ENCODE results near the gene MRPL10.

The MRPL10 gene

GRCh38 chr17:47871048-47871447, 39.7 kb upstream of the MRPL10 start:
- Histone ChIP-seq H3K4me1 (ENCODE audit: control insufficient read depth, low read depth, low read length) (peaks cover 42% of the 10 kb centered on the region), H3K4me3 (ENCODE audit: low read length) (no peak overlapping the region), H3K9ac (ENCODE audit: low read length) (no peak overlapping the region), H3K27me3 (ENCODE audit: control insufficient read depth, insufficient read depth, low read length) (peaks cover 29% of the 10 kb centered on the region), H3K9me3 (ENCODE audit: control insufficient read depth, low read depth, low read length) (no peaks in the 10 kb centered on the region), H3K27ac (ENCODE audit: low read length) (no peak overlapping the region), H3K36me3 (ENCODE audit: control insufficient read depth, low read depth, low read length) (no peaks in the 10 kb centered on the region)

GRCh38 chr17:47870056-47870455, 38.7 kb upstream of the MRPL10 start:
- Histone ChIP-seq H3K9me3 (ENCODE audit: control insufficient read depth, low read depth, low read length) (no peaks in the 10 kb centered on the region), H3K27ac (ENCODE audit: low read length) (no peak overlapping the region), H3K4me1 (ENCODE audit: control insufficient read depth, low read depth, low read length) (peaks cover 37% of the 10 kb centered on the region), H3K4me3 (ENCODE audit: low read length) (no peak overlapping the region), H3K9ac (ENCODE audit: low read length) (no peak overlapping the region), H3K36me3 (ENCODE audit: control insufficient read depth, low read depth, low read length) (no peaks in the 10 kb centered on the region), H3K27me3 (ENCODE audit: control insufficient read depth, insufficient read depth, low read length) (peaks cover 29% of the 10 kb centered on the region)

GRCh38 chr17:47869114-47869513, 37.8 kb upstream of the MRPL10 start:
- Histone ChIP-seq H3K27ac (ENCODE audit: low read length) (no peak overlapping the region), H3K36me3 (ENCODE audit: control insufficient read depth, low read depth, low read length) (no peaks in the 10 kb centered on the region), H3K9me3 (ENCODE audit: control insufficient read depth, low read depth, low read length) (no peaks in the 10 kb centered on the region), H3K27me3 (ENCODE audit: control insufficient read depth, insufficient read depth, low read length) (peaks cover 29% of the 10 kb centered on the region), H3K4me1 (ENCODE audit: control insufficient read depth, low read depth, low read length) (peaks cover 33% of the 10 kb centered on the region), H3K9ac (ENCODE audit: low read length) (no peak overlapping the region), H3K4me3 (ENCODE audit: low read length) (no peak overlapping the region)

- Histone ChIP-seq H3K4me1 (ENCODE audit: control insufficient read depth, low read depth, low read length) (peaks cover 28% of the 10 kb centered on the region), H3K27me3 (ENCODE audit: control insufficient read depth, insufficient read depth, low read length) (peaks cover 29% of the 10 kb centered on the region), H3K9ac (ENCODE audit: low read length) (no peak overlapping the region), H3K27ac (ENCODE audit: low read length) (no peak overlapping the region), H3K9me3 (ENCODE audit: control insufficient read depth, low read depth, low read length) (no peaks in the 10 kb centered on the region), H3K4me3 (ENCODE audit: low read length) (no peak overlapping the region), H3K36me3 (ENCODE audit: control insufficient read depth, low read depth, low read length) (no peaks in the 10 kb centered on the region)
Observed at GRCh38 chr17:47867813-47868533, 36.6 kb upstream of the MRPL10 start.

GRCh38 chr17:47866941-47867340, 35.6 kb upstream of the MRPL10 start:
- Histone ChIP-seq H3K9me3 (ENCODE audit: control insufficient read depth, low read depth, low read length) (no peaks in the 10 kb centered on the region), H3K9ac (ENCODE audit: low read length) (no peak overlapping the region), H3K4me3 (ENCODE audit: low read length) (no peak overlapping the region), H3K27ac (ENCODE audit: low read length) (no peak overlapping the region), H3K4me1 (ENCODE audit: control insufficient read depth, low read depth, low read length) (peaks cover 20% of the 10 kb centered on the region), H3K27me3 (ENCODE audit: control insufficient read depth, insufficient read depth, low read length) (peaks cover 26% of the 10 kb centered on the region), H3K36me3 (ENCODE audit: control insufficient read depth, low read depth, low read length) (no peaks in the 10 kb centered on the region)

- Histone ChIP-seq H3K9me3 (ENCODE audit: control insufficient read depth, low read depth, low read length) (no peaks in the 10 kb centered on the region), H3K36me3 (ENCODE audit: control insufficient read depth, low read depth, low read length) (no peaks in the 10 kb centered on the region), H3K4me3 (ENCODE audit: low read length) (no peak overlapping the region), H3K4me1 (ENCODE audit: control insufficient read depth, low read depth, low read length) (peaks cover 9% of the 10 kb centered on the region), H3K27me3 (ENCODE audit: control insufficient read depth, insufficient read depth, low read length) (peaks cover 5% of the 10 kb centered on the region), H3K27ac (ENCODE audit: low read length) (no peak overlapping the region), H3K9ac (ENCODE audit: low read length) (no peak overlapping the region)
Observed at GRCh38 chr17:47864791-47865216, 33.5 kb upstream of the MRPL10 start.

- Histone ChIP-seq H3K27me3 (ENCODE audit: control insufficient read depth, insufficient read depth, low read length) (no peaks in the 10 kb centered on the region), H3K9me3 (ENCODE audit: control insufficient read depth, low read depth, low read length) (no peaks in the 10 kb centered on the region), H3K4me3 (ENCODE audit: low read length) (no peak overlapping the region), H3K36me3 (ENCODE audit: control insufficient read depth, low read depth, low read length) (no peaks in the 10 kb centered on the region), H3K9ac (ENCODE audit: low read length) (no peak overlapping the region), H3K4me1 (ENCODE audit: control insufficient read depth, low read depth, low read length) (no peaks in the 10 kb centered on the region), H3K27ac (ENCODE audit: low read length) (no peak overlapping the region)
Observed at GRCh38 chr17:47862621-47863440, 31.5 kb upstream of the MRPL10 start.

GRCh38 chr17:47860386-47860785, 29.0 kb upstream of the MRPL10 start:
- H3K27me3 ChIP-seq (ENCODE audit: control insufficient read depth, insufficient read depth, low read length), result peaks cover 13% of the 10 kb centered on the region
- H3K9me3 ChIP-seq (ENCODE audit: control insufficient read depth, low read depth, low read length), result no peaks in the 10 kb centered on the region
- H3K27ac ChIP-seq (ENCODE audit: low read length), result no peak overlapping the region

GRCh38 chr17:47857551-47858455, 26.5 kb upstream of the MRPL10 start:
- peaks cover 39% of the 10 kb centered on the region for H3K27me3 ChIP-seq (ENCODE audit: control insufficient read depth, insufficient read depth, low read length)
- H3K9me3 ChIP-seq (ENCODE audit: control insufficient read depth, low read depth, low read length), result no peaks in the 10 kb centered on the region
- no peak overlapping the region for H3K9ac ChIP-seq (ENCODE audit: low read length)
- H3K36me3 ChIP-seq (ENCODE audit: control insufficient read depth, low read depth, low read length), result no peaks in the 10 kb centered on the region
- peaks cover 8% of the 10 kb centered on the region for H3K4me1 ChIP-seq (ENCODE audit: control insufficient read depth, low read depth, low read length)
- H3K27ac ChIP-seq (ENCODE audit: low read length), result no peak overlapping the region
- no peak overlapping the region for H3K4me3 ChIP-seq (ENCODE audit: low read length)

More at GRCh38 chr17:47860386-47860785, 29.0 kb upstream of the MRPL10 start:
- Histone ChIP-seq H3K4me3 (ENCODE audit: low read length) (no peak overlapping the region), H3K4me1 (ENCODE audit: control insufficient read depth, low read depth, low read length) (no peaks in the 10 kb centered on the region), H3K36me3 (ENCODE audit: control insufficient read depth, low read depth, low read length) (no peaks in the 10 kb centered on the region), H3K9ac (ENCODE audit: low read length) (no peak overlapping the region)

GRCh38 chr17:47856830-47857229, 25.5 kb upstream of the MRPL10 start:
- no peak overlapping the region for H3K4me3 ChIP-seq (ENCODE audit: low read length)
- H3K9me3 ChIP-seq (ENCODE audit: control insufficient read depth, low read depth, low read length), result no peaks in the 10 kb centered on the region
- no peak overlapping the region for H3K27ac ChIP-seq (ENCODE audit: low read length)
- no peaks in the 10 kb centered on the region for H3K36me3 ChIP-seq (ENCODE audit: control insufficient read depth, low read depth, low read length)
- no peak overlapping the region for H3K9ac ChIP-seq (ENCODE audit: low read length)
- H3K4me1 ChIP-seq (ENCODE audit: control insufficient read depth, low read depth, low read length), result peaks cover 17% of the 10 kb centered on the region
- peaks cover 49% of the 10 kb centered on the region for H3K27me3 ChIP-seq (ENCODE audit: control insufficient read depth, insufficient read depth, low read length)

- Histone ChIP-seq H3K9me3 (ENCODE audit: control insufficient read depth, low read depth, low read length) (no peaks in the 10 kb centered on the region), H3K27ac (ENCODE audit: low read length) (no peak overlapping the region), H3K36me3 (ENCODE audit: control insufficient read depth, low read depth, low read length) (no peaks in the 10 kb centered on the region), H3K9ac (ENCODE audit: low read length) (no peak overlapping the region), H3K4me1 (ENCODE audit: control insufficient read depth, low read depth, low read length) (peaks cover 17% of the 10 kb centered on the region), H3K4me3 (ENCODE audit: low read length) (no peak overlapping the region), H3K27me3 (ENCODE audit: control insufficient read depth, insufficient read depth, low read length) (peaks cover 58% of the 10 kb centered on the region)
Observed at GRCh38 chr17:47855737-47856136, 24.4 kb upstream of the MRPL10 start.

All from iPS-18a (cell line).